RWPE1 (cell line): Measurements from ENCODE around the gene OR4B1.
A peak's percentile ranks its signal among the peaks of the same experiment; 100 is the strongest.
"Not testable (repeated sequence)": the region's sequence is repeated elsewhere in the genome, so short reads cannot be mapped to it uniquely, and the experiment has no call there.

Experiments used
- CTCF ChIA-PET: fragments of 350-600 bp; sonication (Branson Sonifier 250); formaldehyde crosslinking; extraction: SDS; loops from one replicate; lab custom pipeline; 2021; lab: Yijun Ruan, JAX
- POLR2A ChIA-PET: fragments of 400-600 bp; formaldehyde crosslinking; extraction: SDS; loops from one replicate; lab custom pipeline; 2020; ENCODE audit warnings: antibody characterized with exemption; ENCODE audit not compliant: low non-redundant PET; lab: Yijun Ruan, JAX
- DNase-seq: peaks from one replicate; pipeline ENCODE4 v3.0.0; 2012; ENCODE audit warnings: low spot score
- H3K27ac ChIP-seq: fragments of 450-650 bp; 2 replicates; pipeline ENCODE4 v1.5.1; 2017
- TF ChIP-seq, protein P1 (sequence below): fragments of 450-650 bp; conservative IDR thresholded peaks from 2 replicates; pipeline ENCODE4 v1.5.1; 2017; ENCODE audit warnings: low read depth, mild to moderate bottlenecking

Gene OR4B1

DNA sequence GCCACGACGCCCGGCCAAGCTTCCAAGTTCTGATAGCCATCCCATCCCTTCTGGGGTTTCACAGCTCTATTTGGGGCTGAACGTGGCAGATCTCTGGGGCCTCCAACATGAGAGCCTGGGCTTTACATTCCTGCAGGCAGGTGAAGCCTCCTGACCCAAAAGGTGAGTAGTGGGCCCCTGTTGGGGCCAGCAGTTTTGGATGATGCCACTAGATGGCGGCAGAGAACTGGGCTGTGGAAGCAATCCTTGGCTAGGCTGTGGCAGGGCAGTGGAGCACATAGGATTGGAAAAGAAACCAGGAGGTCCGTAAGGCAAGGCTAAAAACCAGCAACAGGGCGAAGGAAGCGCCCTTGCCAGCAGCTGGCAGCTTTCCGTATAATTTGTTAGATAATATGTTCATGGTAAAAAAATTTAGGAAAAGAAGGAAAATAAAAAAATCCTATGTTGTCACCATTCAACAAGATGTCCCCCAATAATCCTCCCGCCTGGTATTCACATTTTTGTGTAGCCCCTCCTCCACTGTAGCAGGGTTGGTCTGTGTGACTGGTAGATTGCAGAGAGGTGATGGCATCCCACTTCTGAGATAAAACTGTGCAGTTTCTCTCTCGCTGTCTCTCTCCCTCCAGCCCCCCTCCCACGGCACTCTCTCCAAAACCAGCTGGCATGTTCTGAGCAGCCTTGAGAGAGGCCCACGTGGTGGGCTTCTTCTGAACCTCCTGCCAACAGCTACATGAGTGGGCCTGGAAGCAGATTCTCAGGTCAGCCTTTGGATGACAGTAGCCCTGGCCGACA, 43.6 kb upstream of the OR4B1 start:
- ChIA-PET CTCF (interaction anchor here (0.5 to 1.6 kb wide), 6 partner anchors 10 to 818 kb away, joined by 3 to 5 read pairs (median 3); no protein-coding TSS in a partner anchor), POLR2A (no interaction called here)
- peak; percentile 72 for DNase-seq
- no peak overlapping the region for H3K27ac ChIP-seq
- TF ChIP-seq, protein P1, sequence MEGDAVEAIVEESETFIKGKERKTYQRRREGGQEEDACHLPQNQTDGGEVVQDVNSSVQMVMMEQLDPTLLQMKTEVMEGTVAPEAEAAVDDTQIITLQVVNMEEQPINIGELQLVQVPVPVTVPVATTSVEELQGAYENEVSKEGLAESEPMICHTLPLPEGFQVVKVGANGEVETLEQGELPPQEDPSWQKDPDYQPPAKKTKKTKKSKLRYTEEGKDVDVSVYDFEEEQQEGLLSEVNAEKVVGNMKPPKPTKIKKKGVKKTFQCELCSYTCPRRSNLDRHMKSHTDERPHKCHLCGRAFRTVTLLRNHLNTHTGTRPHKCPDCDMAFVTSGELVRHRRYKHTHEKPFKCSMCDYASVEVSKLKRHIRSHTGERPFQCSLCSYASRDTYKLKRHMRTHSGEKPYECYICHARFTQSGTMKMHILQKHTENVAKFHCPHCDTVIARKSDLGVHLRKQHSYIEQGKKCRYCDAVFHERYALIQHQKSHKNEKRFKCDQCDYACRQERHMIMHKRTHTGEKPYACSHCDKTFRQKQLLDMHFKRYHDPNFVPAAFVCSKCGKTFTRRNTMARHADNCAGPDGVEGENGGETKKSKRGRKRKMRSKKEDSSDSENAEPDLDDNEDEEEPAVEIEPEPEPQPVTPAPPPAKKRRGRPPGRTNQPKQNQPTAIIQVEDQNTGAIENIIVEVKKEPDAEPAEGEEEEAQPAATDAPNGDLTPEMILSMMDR: peak; percentile 95

DNA sequence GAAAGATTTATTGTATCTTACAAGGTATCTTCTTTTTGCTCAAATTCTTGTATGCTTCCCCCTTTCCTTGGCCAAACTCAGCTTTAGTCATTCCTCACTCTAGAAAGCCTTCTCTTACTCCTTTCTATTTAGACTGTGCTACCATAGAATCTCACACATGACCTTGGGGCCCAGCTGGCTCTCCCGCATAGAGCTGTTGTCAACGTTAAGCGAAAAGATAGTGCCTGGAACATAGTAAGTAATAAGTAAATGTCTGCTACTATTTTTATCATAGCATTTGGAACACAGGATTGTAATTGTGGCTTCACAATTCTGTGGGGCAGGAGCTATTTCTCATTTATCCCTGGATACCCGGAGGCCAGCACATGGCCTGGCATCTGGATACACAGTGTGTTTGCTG, 38.9 kb upstream of the OR4B1 start:
- no peak for DNase-seq
- no peak overlapping the region for H3K27ac ChIP-seq
- TF ChIP-seq, protein P1: no peak
- CTCF ChIA-PET: no interaction called here
- POLR2A ChIA-PET: no interaction called here

DNA sequence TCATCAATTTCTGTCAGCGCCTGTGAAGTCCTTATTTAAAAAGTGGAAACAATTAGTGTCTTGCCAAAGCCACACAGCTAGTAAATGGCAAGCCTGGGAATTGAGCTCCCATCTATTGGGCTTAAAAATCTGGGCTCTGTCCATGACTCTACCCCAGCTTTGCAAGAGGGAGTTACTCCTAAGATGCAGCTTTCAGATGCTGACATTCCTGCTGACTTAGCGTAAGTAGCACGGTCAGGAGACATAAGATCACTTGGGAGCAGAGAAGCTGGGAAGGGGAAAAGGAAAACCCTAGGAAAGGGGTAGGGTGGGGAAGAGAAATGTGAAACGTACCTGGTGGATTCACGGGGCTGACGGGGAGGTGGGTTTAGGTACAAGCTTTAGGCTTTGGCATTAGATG, 36.0 kb upstream of the OR4B1 start:
- ChIA-PET POLR2A (no interaction called here), CTCF (no interaction called here)
- TF ChIP-seq, protein P1: no peak
- DNase-seq: no peak
- H3K27ac ChIP-seq: no peak overlapping the region

DNA sequence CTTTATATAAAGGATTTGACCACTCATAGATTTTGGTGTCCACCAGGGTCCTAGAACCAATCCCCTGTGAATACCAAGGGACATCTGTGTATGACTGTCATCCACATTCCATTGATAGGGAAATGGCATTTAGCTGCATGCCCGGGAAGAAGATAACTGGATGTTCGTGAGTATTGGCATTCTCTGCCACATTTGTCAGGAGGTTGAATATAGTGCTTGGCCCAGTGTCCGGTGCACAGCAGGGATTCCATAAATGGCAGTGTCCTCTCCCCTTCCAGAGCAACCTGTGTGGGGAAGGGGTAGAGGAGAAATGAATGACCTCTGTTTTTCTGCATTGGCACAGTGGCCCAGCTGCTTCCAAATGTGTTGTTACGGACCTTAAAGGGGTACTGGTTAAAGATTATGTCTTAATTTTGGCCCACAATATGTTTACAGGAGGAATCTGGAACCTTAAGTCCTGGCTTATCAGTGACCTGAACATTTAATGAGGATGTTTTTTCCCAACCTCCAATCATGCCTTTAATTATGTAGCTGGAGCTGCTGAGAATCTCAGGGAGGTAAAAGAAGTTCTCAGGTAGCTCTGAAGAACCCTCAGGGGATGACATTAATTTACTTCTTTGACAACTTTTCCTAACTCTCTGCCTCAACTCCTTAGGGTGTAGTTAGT, 33.6 kb upstream of the OR4B1 start:
- DNase-seq: no peak
- H3K27ac ChIP-seq: no peak overlapping the region
- POLR2A ChIA-PET: no interaction called here
- CTCF ChIA-PET: no interaction called here
- TF ChIP-seq, protein P1: no peak

DNA sequence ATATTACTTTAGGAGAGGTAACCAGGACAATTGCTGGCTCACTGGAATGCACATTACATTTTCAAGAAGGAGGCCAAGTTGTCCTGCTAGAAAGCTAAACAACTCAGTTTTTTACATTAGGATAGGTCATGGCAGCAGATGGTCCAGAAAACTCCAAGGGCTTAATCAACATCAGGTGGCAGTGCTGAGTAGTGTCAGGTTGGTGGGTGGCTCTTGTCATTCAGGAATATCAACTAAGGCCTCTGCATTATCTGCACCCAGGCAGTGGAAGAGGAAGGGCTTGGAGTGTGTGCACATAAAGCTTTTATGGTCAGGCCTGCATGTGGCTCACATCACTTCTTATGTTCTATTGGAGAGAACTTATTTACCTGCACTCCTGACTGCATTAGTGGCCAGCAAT, 32.2 kb upstream of the OR4B1 start:
- DNase-seq: no peak
- POLR2A ChIA-PET: no interaction called here
- H3K27ac ChIP-seq: no peak overlapping the region
- TF ChIP-seq, protein P1: no peak
- CTCF ChIA-PET: no interaction called here

DNA sequence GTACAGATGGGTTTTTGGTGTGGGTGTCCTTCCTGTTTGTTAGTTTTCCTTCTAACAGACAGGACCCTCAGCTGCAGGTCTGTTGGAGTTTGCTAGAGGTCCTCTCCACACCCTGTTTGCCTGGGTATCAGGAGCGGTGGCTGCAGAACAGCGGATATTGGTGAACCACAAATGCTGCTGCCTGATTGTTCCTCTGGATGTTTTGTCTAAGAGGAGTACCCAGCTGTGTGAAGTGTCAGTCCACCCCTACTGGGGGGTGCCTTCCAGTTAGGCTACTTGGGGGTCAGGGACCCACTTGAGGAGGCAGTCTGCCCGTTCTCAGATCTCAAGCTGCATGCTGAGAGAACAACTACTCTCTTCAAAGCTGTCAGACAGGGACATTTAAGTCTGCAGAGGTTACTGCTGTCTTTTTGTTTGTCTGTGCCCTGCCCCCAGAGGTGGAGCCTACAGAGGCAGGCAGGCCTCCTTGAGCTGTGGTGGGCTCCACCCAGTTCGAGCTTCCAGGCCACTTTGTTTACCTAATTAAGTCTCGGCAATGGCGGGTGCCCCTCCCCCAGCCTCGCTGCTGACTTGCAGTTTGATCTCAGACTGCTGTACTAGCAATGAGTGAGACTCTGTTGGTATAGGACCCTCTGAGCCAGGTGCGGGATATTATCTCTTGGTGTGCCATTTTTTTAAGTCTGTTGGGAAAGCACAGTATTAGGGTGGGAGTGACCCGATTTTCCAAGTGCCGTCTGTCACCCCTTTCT, 25.5 kb upstream of the OR4B1 start:
- DNase-seq, POLR2A ChIA-PET, H3K27ac ChIP-seq, CTCF ChIA-PET: not testable (repeated sequence)
